Fibroblast of lung (primary cell): ENCODE measurements around the gene BUD23.

Experiments used
- CTCF ChIP-seq, 2 donors: IDR thresholded peaks in 1 of 2; conservative IDR thresholded peaks in 1 of 2; 1 replicate in 1 of 2; 2 replicates in 1 of 2; pipeline ENCODE4 v1.5.1; 2011 to 2012; ENCODE audit warnings: low read length in 2 of 2, control low read depth in 1 of 2, inconsistent platforms in 1 of 2, low read depth in 1 of 2, mild to moderate bottlenecking in 1 of 2
- EZH2 ChIP-seq: IDR thresholded peaks from 2 replicates; pipeline ENCODE4 v1.5.1; 2012; ENCODE audit warnings: low read length, control low read depth, mild to moderate bottlenecking; ENCODE audit errors: missing control alignments

- no peak for TF ChIP-seq CTCF (conservative IDR thresholded peaks at IDR 0.05 in 1 of 2, IDR thresholded peaks at IDR 0.05 in 1 of 2; ENCODE audit: low read depth in 1 of 2, low read length in 2 of 2)
- TF ChIP-seq EZH2 = no peak
Observed at GRCh38 chr7:73678862-73679261, 4.5 kb upstream of the BUD23 start.
